Testis (tissue), 2 donors: ENCODE results near the gene CRAT.

Source experiments
- CTCF ChIP-seq, 3 experiments: fragments of 450-650 bp in 2 of 3; fragments of 200-600 bp in 1 of 3; sonication (generic) in 1 of 3; IDR thresholded peaks; one replicate each; pipeline ENCODE4 v1.5.1; 2016 to 2019; ENCODE audit warnings: antibody characterized with exemption in 3 of 3, mild to moderate bottlenecking in 2 of 3, moderate library complexity in 1 of 3
- POLR2A ChIP-seq: fragments of 450-650 bp; IDR thresholded peaks from one replicate; pipeline ENCODE4 v1.6.1; 2017; ENCODE audit warnings: antibody characterized with exemption, mild to moderate bottlenecking, moderate library complexity

GRCh38 chr9:129080601-129081387 is 29.8 kb downstream of the CRAT start, which contains the start of gene DOLPP1:
- TF ChIP-seq CTCF (IDR thresholded peaks at IDR 0.05) = peak in 2 of 3 experiments; percentile 23 to 27
- TF ChIP-seq POLR2A = no peak
